Smooth muscle cell (in vitro differentiated cells): ENCODE measurements around the gene ARFGAP3. TPM values are rescaled to one million over a fixed set of nuclear protein-coding genes. Genes with fewer than 3 reads are reported as not detected.
"Not testable (repeated sequence)": the region's sequence is repeated elsewhere in the genome, so short reads cannot be mapped to it uniquely, and the experiment has no call there.

Source experiments
- DNase-seq: peaks from one replicate; lab custom pipeline; 2025; ENCODE audit not compliant: unreplicated experiment; lab: John Stamatoyannopoulos, UW
- H2AFZ ChIP-seq: fragments of 200-600 bp; sonication (generic); 2 replicates; pipeline ENCODE4 v1.6.0; 2016; ENCODE audit warnings: antibody characterized with exemption, low read depth, mild to moderate bottlenecking
- H3F3A ChIP-seq: fragments of 200-600 bp; sonication (generic); 2 replicates; pipeline ENCODE4 v1.6.0; 2017; ENCODE audit warnings: antibody characterized with exemption, low read depth
- H3K27ac ChIP-seq: fragments of 200-600 bp; sonication (generic); 2 replicates; pipeline ENCODE4 v1.5.1; 2016; ENCODE audit warnings: low read depth, mild to moderate bottlenecking
- H3K27me3 ChIP-seq: fragments of 200-600 bp; sonication (generic); 2 replicates; pipeline ENCODE4 v1.6.1; 2016; ENCODE audit warnings: low read depth, mild to moderate bottlenecking
- H3K36me3 ChIP-seq: fragments of 200-600 bp; sonication (generic); 2 replicates; pipeline ENCODE4 v1.5.1; 2016; ENCODE audit warnings: low read depth
- H3K4me1 ChIP-seq: fragments of 200-600 bp; sonication (generic); 2 replicates; pipeline ENCODE4 v1.5.1; 2016; ENCODE audit warnings: low read depth
- H3K4me2 ChIP-seq: fragments of 200-600 bp; sonication (generic); 2 replicates; pipeline ENCODE4 v1.6.0; 2016; ENCODE audit warnings: mild to moderate bottlenecking
- H3K4me3 ChIP-seq: fragments of 200-600 bp; sonication (generic); 2 replicates; pipeline ENCODE4 v1.5.1; 2016; ENCODE audit warnings: mild to moderate bottlenecking
- H3K79me2 ChIP-seq: fragments of 200-600 bp; sonication (generic); 2 replicates; pipeline ENCODE4 v1.6.0; 2016; ENCODE audit warnings: low read depth, mild to moderate bottlenecking
- H3K9ac ChIP-seq: fragments of 200-600 bp; sonication (generic); 2 replicates; pipeline ENCODE4 v1.6.0; 2016; ENCODE audit warnings: low read depth
- H3K9me3 ChIP-seq: fragments of 200-600 bp; sonication (generic); replicated peaks from 2 replicates; pipeline ENCODE4 v1.5.1; 2016; ENCODE audit warnings: low read depth
- H4K20me1 ChIP-seq: fragments of 200-600 bp; sonication (generic); 2 replicates; pipeline ENCODE4 v1.6.0; 2016; ENCODE audit warnings: low read depth
- CTCF ChIP-seq: fragments of 200-600 bp; sonication (generic); IDR thresholded peaks from 2 replicates; pipeline ENCODE4 v1.5.1; 2017; ENCODE audit warnings: borderline replicate concordance, mild to moderate bottlenecking, antibody characterized with exemption; ENCODE audit not compliant: insufficient read depth, poor library complexity, severe bottlenecking
- WGBS: methylation state at CpG from one replicate; pipeline ENCODE4 v1.1.7; 2016; ENCODE audit warnings: low lambda C conversion rate; 5-methylcytosine and 5-hydroxymethylcytosine counted together
- polyA plus RNA-seq: library from polyadenylated mRNA; unstranded; fragments of >200 nt; fragmentation: Nextera tagmentation; extraction: Ambion mirVana; gene quantifications from 2 replicates; pipeline ENCODE4 v1.2.1, GENCODE V29; 2016
- total RNA-seq: library from RNA; depleted of rRNA; stranded (reverse); fragments of >200 nt; gene quantifications from 2 replicates; pipeline ENCODE4 v1.2.3, GENCODE V29; 2014

ARFGAP3 gene
- total and polyA plus RNA-seq, 2 experiments from 2014 or later = 69.2 to 89.9 TPM

- no peaks in the 10 kb centered on the region for H3K79me2 ChIP-seq
- H3F3A ChIP-seq = no peaks in the 10 kb centered on the region
- H3K4me3 ChIP-seq = no peak overlapping the region
- H3K27me3 ChIP-seq = no peaks in the 10 kb centered on the region
- no peak overlapping the region for H3K4me2 ChIP-seq
- no peaks in the 10 kb centered on the region for H3K9me3 ChIP-seq
- no peak for TF ChIP-seq CTCF
- H2AFZ ChIP-seq = no peak overlapping the region
- no peaks in the 10 kb centered on the region for H3K4me1 ChIP-seq
- WGBS = 89% methylated on average over 20 of the region's 20 CpGs
- H4K20me1 ChIP-seq = no peaks in the 10 kb centered on the region
- H3K36me3 ChIP-seq = no peaks in the 10 kb centered on the region
- DNase-seq = no peak
- no peak overlapping the region for H3K27ac ChIP-seq
- no peak overlapping the region for H3K9ac ChIP-seq
Measured at GRCh38 chr22:42785706-42786499, 71.2 kb downstream of the ARFGAP3 start.

GRCh38 chr22:42782306-42782705 lies 74.8 kb downstream of the ARFGAP3 start:
- not testable (repeated sequence) for H3K27me3 ChIP-seq, H3K27ac ChIP-seq, H3F3A ChIP-seq, H3K4me1 ChIP-seq, H4K20me1 ChIP-seq, H3K79me2 ChIP-seq, H2AFZ ChIP-seq, DNase-seq, H3K36me3 ChIP-seq, H3K4me3 ChIP-seq, H3K4me2 ChIP-seq, H3K9ac ChIP-seq, H3K9me3 ChIP-seq
- 89% methylated on average over 9 of the region's 9 CpGs for WGBS

- H3F3A ChIP-seq = no peaks in the 10 kb centered on the region
- no peak overlapping the region for H3K27ac ChIP-seq
- no peak for DNase-seq
- H3K9me3 ChIP-seq = no peaks in the 10 kb centered on the region
- H3K4me1 ChIP-seq = no peaks in the 10 kb centered on the region
- peak; percentile 90 for TF ChIP-seq CTCF
- no peaks in the 10 kb centered on the region for H3K79me2 ChIP-seq
- 33% methylated on average over 6 of the region's 6 CpGs for WGBS
- no peak overlapping the region for H3K9ac ChIP-seq
- H4K20me1 ChIP-seq = no peaks in the 10 kb centered on the region
- H3K36me3 ChIP-seq = no peaks in the 10 kb centered on the region
- H3K27me3 ChIP-seq = no peaks in the 10 kb centered on the region
- no peak overlapping the region for H3K4me2 ChIP-seq
- H2AFZ ChIP-seq = no peak overlapping the region
- no peak overlapping the region for H3K4me3 ChIP-seq
Measured at GRCh38 chr22:42780070-42780540, 77.0 kb downstream of the ARFGAP3 start.

GRCh38 chr22:42777126-42777525 lies 79.9 kb downstream of the ARFGAP3 start:
- H3F3A ChIP-seq = no peaks in the 10 kb centered on the region
- 96% methylated on average over 12 of the region's 12 CpGs for WGBS
- H3K4me1 ChIP-seq = no peaks in the 10 kb centered on the region
- TF ChIP-seq CTCF = no peak
- no peaks in the 10 kb centered on the region for H4K20me1 ChIP-seq
- no peaks in the 10 kb centered on the region for H3K36me3 ChIP-seq
- H3K4me3 ChIP-seq = no peak overlapping the region
- H3K9ac ChIP-seq = no peak overlapping the region
- H2AFZ ChIP-seq = no peak overlapping the region
- H3K27ac ChIP-seq = no peak overlapping the region
- DNase-seq = no peak
- no peaks in the 10 kb centered on the region for H3K9me3 ChIP-seq
- H3K4me2 ChIP-seq = no peak overlapping the region
- no peaks in the 10 kb centered on the region for H3K27me3 ChIP-seq
- no peaks in the 10 kb centered on the region for H3K79me2 ChIP-seq
